ENCODE data around the gene CADPS.

GRCh38 chr3:62863648-62864047 is 11.6 kb downstream of the CADPS start:
- no peak for TF ChIP-seq YY1 (IDR thresholded peaks at IDR 0.05; ENCODE audit: insufficient read depth, insufficient read length)
- TF ChIP-seq ZNF274 (IDR thresholded peaks at IDR 0.05; ENCODE audit: low read depth, low read length), result no peak
- TF ChIP-seq SUZ12 (IDR thresholded peaks at IDR 0.05; ENCODE audit: extremely low read depth, insufficient read depth, insufficient read length), result no peak
